NCI-H2196 (cell line): ENCODE measurements around the gene HIRA.
"Not testable (repeated sequence)": the region's sequence is repeated elsewhere in the genome, so short reads cannot be mapped to it uniquely, and the experiment has no call there.

ENCODE experiments used
- DNase-seq: peaks from one replicate; lab custom pipeline; 2025; ENCODE audit not compliant: unreplicated experiment; lab: John Stamatoyannopoulos, UW

Gene HIRA

DNA sequence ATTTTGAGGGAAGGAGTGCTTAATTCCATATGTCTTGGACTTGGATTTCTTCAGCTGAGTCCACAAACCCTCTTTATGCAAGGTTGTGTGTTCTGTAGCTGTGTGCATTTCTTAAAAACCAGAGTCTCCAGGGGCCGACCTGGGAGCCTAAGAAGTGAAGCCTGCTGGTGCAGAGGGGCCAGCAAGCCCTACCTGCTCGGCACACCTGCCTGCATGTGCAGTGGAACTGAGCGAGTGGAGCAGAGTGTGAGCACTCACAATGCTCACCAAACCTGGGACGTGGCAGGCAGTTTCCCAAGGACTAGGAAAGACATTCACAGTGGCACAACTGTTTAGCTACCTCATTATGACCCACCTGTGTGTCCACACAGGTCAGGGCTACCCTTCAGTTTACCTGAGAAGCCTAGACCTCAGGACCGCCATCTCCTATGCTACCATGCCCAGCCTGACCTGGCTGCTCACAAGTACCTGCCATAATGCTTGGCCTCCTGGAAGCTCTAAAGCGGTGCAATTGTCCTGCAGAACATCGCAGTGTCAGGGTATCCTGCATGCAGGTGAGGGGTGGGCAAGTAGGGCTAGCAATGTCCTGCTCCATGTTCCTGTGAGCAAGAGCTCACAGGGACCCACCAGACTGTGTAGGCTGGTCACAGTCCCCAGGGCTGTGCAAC is 12.1 kb upstream of the HIRA start:
- DNase-seq, result no peak

DNA sequence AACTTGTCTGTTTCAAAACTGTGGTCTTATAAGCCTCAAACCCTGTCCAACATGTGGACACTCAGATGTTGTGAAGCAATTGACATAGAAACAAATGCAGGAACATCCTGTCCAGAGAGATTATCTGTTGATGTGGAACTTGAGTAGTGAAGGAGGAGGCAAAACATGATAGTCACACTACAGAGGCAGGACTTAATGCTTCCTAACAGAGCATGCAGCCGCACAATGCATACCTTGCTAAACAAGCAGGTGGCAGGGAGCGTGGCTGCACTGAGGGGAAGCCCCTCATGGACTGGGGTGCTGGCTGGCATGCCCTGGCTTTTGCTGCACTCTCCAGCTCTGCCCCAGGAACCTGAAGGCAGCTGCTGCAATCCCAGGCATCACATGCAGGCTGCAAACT is 10.6 kb upstream of the HIRA start:
- no peak for DNase-seq

DNA sequence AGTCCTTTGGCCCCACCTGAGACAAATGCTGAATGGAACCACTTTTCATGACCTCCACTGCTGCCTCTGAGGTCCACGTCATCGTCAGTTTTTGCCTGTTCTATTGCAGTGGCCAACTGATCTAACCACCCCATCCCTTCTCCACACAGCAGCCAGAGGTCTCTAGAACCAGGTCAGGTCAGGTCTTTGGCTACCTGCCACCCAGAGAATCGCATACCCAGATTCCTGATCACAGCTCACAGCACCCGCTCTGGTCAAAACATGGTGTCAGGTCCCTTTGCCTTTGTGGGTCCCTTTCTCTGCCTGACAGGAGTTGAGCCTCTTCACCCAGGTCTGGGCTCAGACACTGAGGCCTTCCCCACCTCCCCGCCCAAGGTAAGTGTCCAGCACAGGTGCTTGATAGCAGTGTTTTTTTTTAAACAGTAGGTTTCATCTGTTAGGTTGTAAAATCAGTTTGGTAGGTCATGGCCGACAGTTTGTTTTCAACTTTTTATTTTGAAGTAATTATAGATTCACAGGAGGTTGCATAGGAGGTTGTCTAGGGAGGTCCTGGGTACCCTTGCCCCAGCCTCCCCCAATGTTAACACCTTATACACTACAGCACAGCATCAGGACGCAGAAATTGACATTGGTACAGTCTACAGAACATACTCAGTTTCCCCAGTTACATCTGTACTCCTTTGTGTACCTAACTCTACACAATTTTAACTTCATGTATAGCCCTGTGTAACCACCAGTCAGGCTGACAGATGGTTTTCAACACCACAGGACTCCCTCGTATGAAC is 9.1 kb upstream of the HIRA start:
- DNase-seq, result no peak

DNA sequence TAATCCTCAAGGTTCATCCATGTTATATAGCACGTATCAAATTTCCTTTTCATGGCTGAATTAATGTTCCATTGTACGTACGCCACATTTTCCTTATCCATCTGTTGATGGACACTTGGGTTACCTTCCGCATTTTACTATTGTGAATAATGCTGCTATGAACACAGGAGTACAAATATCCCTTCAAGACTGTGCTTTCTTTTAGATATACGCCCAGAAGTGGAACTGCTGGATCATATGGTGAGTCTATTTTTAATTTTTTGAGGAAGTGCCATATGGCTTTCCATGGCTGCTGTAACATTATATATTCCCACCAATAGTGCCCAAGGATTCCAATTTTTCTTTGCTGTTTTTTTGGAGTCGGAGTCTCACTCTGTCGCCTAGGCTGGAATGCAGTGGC is 6.8 kb upstream of the HIRA start:
- DNase-seq, result no peak

DNA sequence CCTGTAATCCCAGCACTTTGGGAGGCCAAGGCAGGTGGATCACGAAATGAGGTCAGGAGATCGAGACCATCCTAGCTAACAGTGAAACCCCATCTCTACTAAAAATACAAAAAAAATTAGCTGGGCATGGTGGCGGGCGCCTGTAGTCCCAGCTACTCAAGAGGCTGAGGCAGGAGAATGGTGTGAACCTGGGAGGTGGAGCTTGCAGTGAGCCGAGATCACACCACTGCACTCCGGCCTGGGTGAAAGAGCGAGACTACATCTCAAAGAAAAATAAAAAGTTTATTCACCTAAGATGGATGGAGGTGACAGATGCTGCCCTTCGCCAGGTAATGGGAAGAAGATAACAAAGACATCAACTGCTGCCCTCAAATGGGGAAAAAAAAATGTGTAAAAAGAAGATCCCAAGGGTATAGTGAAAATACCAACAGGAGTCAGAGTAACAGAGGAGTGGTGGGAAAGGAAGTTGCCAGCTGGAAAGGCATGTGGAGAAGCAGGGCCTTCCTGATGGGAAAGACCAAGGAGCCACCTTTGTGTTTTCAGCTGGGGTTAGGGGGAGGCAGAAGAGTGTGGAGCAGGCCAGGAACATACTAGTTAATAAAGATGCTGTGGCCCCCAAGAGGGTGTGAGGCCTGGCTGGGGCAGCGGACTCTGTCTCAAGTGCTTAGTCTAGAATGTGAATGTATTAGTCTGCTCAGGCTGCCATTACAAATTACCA is 5.1 kb upstream of the HIRA start:
- not testable (repeated sequence) for DNase-seq

DNA sequence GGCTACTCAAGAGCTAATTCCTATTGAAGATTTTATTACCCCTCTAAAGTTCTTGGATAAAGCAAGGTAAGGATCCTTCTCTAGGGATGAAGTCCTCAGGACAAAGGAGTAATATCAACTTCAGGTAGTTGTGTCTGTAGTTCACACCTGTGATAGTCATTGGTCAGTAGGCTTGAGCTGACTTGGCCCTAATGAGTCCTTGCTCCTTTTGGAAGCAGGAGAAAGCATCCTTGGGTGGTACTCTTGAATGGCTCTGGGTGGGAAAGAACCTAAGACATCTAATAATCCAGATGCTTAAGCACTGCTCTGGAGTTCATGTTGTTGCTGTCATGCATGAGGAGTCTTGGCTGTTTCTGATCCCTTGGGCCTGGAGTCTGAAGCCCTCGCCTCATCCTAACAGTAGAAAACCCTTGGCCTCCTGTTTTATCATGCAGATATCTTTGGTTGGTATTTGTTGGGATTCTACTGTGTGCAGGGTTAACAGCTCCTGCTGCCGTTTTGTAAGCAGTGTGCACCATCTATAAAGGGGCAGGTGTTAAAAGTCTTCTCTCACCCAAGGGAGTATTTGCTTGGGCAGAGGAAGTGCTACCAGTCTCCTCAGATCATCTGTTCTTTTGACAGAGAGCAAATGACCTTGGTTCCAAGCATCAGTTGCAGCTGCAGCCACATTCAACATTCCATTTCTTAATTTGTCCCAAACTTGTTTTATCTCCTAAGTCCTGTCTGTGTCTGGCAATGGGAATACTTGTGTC is 3.5 kb upstream of the HIRA start:
- DNase-seq, result no peak

DNA sequence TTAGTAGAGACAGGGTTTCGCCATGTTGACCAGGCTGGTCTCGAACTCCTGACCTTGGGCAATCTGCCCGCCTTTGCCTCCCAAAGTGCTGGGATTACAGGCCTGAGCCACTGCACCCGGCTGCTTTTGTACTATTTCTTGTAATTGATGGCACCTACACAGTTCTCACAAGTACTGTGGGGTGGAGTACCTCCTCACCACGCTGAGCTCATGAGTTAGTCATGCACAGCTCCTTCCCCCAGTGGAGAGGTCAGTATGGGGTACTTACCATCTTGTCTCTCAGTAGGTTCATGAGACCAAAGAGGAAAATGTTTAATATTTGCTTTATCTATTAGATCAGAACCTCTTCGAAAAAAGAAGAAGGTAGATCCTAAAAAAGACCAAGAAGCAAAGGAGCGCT is 2.9 kb upstream of the HIRA start:
- DNase-seq, result no peak

DNA sequence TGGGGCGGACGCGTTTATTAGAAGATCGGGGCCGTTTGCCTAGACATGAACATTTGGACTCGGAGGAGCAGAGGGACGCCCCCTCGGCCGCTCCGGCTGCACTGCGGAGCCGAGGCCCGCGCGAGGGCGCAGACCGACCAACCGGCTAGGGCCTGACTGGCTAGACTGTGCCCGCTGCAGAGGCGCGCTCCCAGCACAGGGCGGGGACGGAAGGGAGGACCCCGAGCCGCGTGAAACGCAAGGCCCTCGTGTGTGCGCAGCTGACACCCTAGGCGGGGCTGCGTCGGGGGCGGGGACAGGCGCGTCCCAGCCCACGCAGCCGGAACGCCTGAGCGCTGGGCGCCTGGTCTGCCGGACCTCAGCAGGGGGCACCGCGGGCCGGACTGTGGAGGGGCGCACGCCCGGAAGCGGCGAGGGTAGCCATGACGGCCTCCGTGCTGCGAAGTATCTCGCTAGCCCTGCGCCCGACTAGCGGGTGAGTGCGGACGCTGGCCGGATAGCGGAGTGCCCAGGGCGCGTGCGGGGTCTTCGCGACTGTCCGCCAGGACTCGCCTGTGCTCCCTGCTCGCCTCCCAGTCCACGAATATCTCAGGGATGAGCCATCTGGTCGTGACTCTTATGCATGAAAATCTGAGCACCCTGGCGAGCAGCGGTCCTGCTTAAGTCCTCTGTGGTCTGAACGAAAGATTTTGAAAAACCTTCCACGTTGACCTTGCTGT is 759 bp upstream of the HIRA start, which contains the start of gene MRPL40:
Gene MRPL40 (plus strand): TSS at position 413 of the 719 bp plus-strand sequence. CDS start 10 bp downstream, at position 423.
- DNase-seq, result peak; percentile 87

DNA sequence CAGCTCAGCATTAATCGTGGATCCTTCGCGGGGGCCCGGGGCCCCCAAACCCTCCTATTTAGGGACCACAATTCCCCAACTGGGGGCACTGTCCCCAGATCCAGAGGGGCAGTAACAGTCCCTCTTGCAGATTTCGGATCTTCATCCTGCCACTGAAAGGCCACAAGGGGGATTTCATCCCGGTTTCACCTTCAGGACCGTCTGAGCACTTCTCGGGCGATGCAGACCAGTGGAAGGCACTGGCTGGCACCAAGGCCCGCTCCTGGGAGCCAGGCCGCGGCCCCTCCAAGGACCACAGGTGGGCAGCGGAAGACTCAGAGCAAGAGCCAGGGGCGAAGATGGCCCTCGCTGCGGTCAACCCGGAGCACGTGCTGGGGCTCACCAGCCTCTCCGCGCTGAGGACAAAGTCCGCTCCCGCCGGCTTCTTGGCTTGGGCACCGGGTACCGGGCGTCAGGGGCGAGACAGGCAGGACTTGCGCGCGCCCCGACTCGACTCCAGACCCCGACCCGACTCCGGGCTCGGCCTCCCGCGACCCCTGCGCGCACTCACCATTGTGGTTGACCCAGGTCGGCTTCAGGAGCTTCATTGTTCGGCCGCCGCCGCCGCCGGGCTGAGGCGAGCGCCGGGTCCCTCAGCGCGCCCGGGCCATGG is 517 bp downstream of the HIRA start:
- no peak for DNase-seq

DNA sequence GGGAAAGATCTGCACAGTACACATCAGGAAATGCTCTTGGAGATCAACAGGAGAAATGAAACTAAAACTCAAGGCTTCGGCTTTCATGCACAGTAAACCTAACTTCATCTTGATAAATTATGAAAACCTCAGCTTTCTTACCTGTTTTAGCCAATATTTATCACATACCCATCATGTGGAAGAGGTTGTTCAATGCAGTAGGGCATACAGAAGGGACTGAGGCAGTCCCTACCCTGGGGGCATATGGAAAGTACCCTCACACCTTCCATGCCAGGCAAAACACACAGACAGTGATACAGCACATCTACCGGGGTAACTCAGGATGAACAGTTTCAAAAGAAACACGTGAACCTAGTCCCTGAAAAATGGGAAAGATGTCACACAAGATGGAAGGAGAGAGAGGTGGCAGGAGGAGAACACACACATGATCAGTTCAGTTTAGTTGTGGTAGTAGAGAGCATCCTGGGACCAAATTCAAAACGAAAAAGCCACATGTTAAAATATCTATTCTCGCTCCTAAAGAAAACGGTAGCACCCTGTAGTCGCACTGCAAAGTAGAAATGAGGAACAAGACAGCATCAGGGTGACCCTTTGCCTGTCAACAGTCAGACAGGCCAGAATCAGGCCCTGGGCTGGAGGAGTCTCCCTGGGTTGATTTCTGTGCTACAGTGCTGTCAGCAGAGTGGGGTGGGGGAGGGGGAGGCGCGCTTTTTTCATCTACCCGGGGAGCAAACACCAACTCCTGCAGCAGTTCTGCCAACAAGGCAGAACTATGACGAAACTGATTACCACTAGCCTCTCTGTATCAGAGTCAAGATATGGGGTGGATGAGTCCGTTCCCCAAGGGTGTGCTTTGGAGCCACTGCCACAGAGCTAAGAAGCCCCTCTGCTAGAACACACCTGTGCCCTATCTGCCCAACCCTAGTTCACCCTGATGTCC is 1.3 kb downstream of the HIRA start:
- DNase-seq, result no peak

DNA sequence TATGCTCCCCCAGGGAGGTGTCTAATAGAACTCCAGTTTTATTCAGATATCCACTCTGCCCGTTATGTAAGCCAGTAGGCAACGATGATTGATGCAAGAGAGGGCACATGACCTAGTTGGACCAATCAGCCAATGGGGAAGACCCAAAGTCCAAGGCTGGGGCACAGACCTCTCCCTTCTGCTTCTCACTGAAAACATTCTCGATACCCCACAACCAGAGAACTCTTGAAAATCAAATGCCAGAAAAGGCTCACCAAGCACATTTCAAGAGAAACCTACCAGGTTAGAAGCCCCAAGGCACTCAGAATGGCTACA is 7.4 kb downstream of the HIRA start:
- no peak for DNase-seq

DNA sequence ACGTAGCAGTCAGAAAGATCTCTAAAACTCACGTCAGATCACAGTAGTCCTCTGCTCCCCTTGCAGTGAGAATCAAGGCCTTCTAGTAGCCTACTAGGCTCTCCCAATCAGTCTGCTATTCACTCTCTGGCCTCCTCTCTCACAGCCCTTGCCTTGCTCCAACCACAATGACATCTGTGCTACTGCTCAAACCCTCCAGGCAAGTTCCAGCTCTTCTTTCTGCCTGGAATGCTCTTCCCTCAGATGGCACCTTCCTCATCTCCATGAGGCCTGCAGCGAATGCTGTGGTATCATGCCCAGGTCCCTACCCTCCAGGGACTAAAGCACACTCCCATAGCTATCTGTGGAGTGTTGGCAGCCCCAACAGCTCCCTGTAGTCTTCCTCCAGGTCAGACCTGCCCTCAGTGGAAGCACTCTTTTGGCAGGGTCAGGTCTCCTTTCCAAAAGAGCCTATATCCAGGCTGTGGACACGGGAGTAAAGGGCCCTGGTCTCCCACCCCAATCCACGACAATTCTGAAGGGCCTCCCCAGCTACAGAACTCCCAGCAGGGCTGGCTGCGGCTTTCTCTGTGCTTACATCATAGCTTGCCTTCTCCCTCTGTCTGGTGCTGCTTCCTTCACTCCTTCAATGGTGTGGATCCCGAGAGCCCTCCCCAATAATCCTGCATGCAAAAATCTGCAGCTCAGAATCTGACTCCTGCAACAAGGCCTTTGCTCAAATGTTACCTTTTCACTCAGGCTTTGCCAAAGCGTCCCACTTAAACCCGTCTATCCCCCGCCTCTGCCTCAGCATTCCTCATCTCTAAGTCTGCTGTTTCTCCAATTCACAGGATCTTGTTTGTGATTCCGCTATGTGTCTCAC is 8.9 kb downstream of the HIRA start:
- DNase-seq, result no peak

DNA sequence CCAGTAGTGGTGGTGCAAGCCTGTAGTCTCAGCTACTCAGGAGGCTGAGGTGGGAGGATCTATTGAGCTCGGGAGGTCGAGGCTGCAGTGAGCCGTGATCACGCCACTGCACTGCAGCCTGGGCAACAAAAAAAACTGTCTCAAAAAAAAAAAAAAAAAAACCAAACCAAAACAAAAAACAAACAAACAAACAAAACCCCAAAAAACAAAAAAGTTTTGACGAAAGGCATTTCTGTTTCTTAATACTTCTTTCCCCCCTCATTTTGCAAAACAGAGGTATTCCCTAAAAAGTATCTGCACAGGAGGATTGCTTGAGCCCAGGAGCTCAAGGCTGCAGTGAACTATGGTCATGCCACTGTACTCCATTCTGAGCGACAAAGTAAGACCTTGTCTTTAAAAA is 11.2 kb downstream of the HIRA start:
- no peak for DNase-seq

DNA sequence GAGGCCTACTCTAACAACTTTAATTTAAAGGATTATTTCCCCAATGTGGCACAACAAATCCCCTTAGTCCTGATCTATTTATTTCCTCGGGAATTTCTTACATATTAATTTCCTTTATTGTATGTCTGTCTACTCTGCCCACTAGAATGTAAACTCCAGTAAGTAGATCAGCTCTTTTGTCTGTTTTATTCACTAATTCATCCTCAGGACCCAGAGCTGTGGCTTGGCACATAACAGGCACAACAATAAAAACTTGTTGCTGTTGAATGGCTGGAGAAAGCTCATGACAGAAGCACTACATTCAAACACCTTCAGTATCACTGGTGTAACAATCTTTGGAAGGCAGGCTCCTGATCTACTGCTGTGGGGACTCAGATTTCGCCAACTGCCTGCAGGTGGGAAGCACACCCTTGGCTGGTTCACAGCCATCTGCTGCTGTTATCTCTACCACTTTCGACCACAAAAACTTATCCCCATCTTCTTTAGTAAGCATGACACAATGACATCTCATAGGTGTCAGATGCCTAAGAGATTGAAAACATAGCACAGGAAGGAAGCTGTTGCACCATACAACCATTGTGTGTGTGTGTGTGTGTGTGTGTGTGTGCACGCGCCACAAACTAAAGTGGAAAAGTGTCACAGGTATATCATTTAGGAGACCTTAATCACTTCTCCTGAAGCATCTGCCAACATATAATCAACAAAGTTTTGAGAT is 11.9 kb downstream of the HIRA start:
- no peak for DNase-seq

DNA sequence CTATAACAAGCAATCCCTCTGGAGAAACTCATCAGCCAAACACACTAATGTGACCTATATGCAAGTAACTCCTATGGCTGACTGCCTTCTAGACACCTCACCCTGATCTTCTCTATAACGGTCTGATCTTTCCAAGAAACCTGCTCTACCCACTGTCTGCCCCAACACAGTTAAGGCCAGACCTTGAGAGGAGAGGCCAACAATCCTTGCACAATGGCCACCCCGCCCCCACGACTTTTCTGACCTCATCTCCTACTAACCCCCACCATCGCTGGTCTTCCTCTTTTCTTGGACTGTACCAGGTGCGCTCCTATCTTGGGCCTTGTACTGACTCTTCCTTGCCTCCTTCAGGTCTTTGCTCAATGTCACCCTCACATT is 12.5 kb downstream of the HIRA start:
- no peak for DNase-seq

DNA sequence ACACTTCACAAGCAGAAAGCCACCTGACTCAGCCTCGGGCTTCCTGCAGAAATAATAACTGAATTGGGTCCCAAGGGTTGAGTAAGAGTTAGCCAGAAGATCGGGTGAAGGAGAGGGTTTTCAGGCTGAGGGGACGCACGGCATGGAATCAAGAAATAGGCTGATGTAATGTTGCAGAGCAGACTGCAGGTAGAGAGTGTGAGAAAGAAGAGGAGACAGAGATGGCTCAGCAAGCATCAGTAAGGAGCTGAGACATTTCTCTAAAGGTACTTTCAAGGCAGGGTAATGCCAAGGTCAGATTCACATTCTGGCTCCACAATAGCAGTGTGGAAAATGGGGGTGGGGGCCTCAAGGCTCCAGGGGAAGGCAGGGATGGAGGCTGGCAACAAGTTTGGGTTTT is 18.6 kb downstream of the HIRA start:
- no peak for DNase-seq

DNA sequence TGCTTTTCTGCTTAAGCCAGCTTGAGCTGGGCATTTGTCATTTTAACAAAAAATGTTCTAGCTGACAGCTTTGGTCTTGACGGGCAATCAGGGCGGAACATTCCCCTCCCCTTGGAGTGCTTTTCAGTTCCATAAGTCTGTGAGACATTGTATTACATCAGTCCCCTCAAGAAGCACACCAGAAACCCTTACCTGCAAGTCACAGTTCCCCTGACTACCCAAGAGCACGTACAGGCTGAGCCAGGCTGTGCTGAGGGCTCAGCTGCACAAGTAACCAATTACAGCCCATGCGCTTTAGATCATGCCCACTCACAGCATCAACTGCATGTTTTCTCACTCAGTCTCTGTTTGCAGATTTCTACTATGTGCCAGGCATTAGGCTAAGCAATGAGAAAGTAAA is 19.1 kb downstream of the HIRA start:
- DNase-seq, result no peak

DNA sequence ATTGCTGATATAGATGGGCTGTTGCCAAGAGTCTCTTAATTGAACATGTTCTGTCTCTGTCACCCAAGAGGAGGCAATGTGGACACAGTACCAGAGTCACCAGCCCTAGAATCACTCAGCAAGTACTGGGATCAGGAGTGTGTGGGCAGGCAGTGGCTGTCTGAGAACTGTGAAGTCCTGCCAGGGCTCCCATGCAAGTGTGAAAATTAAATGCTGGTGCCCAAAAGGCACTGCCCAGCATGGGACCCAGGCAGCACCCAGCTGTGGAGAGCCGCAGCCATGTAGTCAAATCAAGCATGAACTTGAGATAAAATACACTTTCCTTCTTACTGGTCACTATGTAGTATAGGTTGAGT is 19.9 kb downstream of the HIRA start:
- no peak for DNase-seq
